ENCODE data around the gene EML4.

EML4 gene

DNA sequence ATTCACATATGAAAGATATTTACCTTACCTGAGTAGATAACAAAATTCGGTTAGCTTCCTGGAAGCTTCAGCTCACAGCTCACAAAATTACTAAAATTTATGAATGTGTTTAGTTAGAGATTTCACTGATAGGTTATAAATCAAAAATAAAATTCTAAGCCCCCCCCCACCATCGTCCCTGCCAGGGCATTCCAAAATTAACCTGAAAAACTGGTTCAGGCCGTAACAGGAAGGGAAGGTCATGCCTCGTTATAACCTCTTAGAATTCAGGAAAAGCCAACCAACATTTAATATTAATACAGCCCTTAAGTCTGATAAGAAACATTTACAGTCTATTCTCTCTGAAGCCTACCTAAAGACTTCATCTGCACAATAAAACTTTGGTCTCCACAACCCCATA lies 143.0 kb downstream of the EML4 start:
- TF ChIP-seq, protein P1, sequence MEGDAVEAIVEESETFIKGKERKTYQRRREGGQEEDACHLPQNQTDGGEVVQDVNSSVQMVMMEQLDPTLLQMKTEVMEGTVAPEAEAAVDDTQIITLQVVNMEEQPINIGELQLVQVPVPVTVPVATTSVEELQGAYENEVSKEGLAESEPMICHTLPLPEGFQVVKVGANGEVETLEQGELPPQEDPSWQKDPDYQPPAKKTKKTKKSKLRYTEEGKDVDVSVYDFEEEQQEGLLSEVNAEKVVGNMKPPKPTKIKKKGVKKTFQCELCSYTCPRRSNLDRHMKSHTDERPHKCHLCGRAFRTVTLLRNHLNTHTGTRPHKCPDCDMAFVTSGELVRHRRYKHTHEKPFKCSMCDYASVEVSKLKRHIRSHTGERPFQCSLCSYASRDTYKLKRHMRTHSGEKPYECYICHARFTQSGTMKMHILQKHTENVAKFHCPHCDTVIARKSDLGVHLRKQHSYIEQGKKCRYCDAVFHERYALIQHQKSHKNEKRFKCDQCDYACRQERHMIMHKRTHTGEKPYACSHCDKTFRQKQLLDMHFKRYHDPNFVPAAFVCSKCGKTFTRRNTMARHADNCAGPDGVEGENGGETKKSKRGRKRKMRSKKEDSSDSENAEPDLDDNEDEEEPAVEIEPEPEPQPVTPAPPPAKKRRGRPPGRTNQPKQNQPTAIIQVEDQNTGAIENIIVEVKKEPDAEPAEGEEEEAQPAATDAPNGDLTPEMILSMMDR (IDR thresholded peaks at IDR 0.05; ENCODE audit: borderline replicate concordance, extremely low read depth, low read length, poor library complexity, severe bottlenecking), result no peak
- TF ChIP-seq EZH2 (IDR thresholded peaks at IDR 0.05; ENCODE audit: borderline replicate concordance, low read depth, low read length, severe bottlenecking), result no peak
- no peaks in the 10 kb centered on the region for H4K20me1 ChIP-seq (ENCODE audit: insufficient read depth, low read length)
- no peaks in the 10 kb centered on the region for H3K4me1 ChIP-seq (ENCODE audit: insufficient read depth, low read length)
- no peaks in the 10 kb centered on the region for H3K9me3 ChIP-seq (ENCODE audit: insufficient read depth, low read length, severe bottlenecking)
- no peak overlapping the region for H3K4me3 ChIP-seq (ENCODE audit: low read depth in 1 of 2, low read length in 2 of 2)
- H3K27ac ChIP-seq (ENCODE audit: low read length), result no peak overlapping the region
- no peaks in the 10 kb centered on the region for H3K79me2 ChIP-seq (ENCODE audit: insufficient read depth, low read length)
- no peak overlapping the region for H2AFZ ChIP-seq (ENCODE audit: low read depth, low read length)
- DNase-seq, result no peak
- no peak for ATAC-seq (ENCODE audit: insufficient read depth, low read depth)
- H3K9ac ChIP-seq (ENCODE audit: low read depth, low read length), result no peak overlapping the region
- peaks cover 32% of the 10 kb centered on the region for H3K36me3 ChIP-seq (ENCODE audit: insufficient read depth, low read length)
- H3K4me2 ChIP-seq (ENCODE audit: insufficient read depth, low read length), result no peak overlapping the region
- H3K27me3 ChIP-seq (ENCODE audit: insufficient read depth, low read length, poor library complexity), result no peaks in the 10 kb centered on the region

DNA sequence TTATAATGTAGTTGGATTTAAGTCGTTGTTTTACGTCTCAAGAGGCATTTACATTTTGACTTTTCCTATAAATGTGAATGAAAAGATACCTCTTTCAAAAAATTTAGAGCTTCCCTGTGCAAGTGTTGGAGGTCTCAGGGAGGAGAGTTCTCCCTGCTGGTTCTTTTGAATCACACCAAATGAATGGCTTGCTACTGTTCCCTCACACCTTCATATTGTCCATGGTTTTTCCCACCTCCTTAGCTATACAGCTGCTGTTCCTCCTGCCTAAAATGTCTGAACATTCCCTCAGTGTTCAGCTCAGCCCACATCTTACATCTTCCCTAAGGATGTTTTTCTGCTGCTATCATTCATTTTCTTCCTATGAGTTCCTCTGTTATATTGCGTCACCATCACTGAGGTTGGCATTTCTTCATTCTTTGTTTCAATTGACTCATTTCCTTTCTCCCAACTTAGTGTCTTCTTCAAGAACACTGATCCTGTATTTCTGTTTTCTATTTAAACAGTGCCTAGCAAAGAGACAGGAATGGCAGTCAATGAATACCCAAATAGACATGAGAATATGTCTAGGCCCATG lies 145.8 kb downstream of the EML4 start:
- no peak overlapping the region for H3K4me3 ChIP-seq (ENCODE audit: low read depth in 1 of 2, low read length in 2 of 2)
- no peak for ATAC-seq (ENCODE audit: insufficient read depth, low read depth)
- no peak for DNase-seq
- no peaks in the 10 kb centered on the region for H3K4me1 ChIP-seq (ENCODE audit: insufficient read depth, low read length)
- H3K36me3 ChIP-seq (ENCODE audit: insufficient read depth, low read length), result peaks cover 38% of the 10 kb centered on the region; the same call in 1 of the 2 replicates
- H4K20me1 ChIP-seq (ENCODE audit: insufficient read depth, low read length), result no peaks in the 10 kb centered on the region
- no peak overlapping the region for H2AFZ ChIP-seq (ENCODE audit: low read depth, low read length)
- no peaks in the 10 kb centered on the region for H3K27me3 ChIP-seq (ENCODE audit: insufficient read depth, low read length, poor library complexity)
- no peaks in the 10 kb centered on the region for H3K9me3 ChIP-seq (ENCODE audit: insufficient read depth, low read length, severe bottlenecking)
- no peaks in the 10 kb centered on the region for H3K79me2 ChIP-seq (ENCODE audit: insufficient read depth, low read length)
- no peak for TF ChIP-seq EZH2 (IDR thresholded peaks at IDR 0.05; ENCODE audit: borderline replicate concordance, low read depth, low read length, severe bottlenecking)
- no peak overlapping the region for H3K27ac ChIP-seq (ENCODE audit: low read length)
- H3K4me2 ChIP-seq (ENCODE audit: insufficient read depth, low read length), result no peak overlapping the region
- H3K9ac ChIP-seq (ENCODE audit: low read depth, low read length), result no peak overlapping the region

DNA sequence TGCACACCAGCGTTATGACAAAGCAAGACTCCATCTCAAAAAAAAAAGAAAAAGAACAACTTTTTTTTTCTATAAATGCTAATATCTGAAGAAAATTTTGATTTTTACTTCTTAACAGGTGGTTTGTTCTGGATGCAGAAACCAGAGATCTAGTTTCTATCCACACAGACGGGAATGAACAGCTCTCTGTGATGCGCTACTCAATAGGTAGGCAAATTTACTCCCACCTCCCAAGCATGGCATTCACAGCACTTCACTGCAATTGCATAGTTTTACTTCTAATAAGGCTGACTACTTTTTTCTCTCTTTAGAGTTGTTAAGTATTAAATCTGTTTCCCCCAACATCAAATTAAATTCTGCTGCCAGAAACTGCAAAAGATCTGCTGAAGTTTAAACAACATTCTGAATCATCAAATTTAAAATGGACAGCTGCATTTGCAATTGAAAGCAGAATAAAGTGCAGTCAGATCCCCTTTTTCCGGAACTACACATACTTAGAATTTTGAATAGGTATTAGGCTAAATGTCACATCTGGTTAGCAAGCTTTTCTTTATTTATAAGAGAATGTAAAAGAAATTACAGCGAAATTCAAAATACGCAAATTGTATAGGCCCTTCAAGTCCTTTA lies 146.8 kb downstream of the EML4 start:
- H3K9ac ChIP-seq (ENCODE audit: low read depth, low read length), result no peak overlapping the region

DNA sequence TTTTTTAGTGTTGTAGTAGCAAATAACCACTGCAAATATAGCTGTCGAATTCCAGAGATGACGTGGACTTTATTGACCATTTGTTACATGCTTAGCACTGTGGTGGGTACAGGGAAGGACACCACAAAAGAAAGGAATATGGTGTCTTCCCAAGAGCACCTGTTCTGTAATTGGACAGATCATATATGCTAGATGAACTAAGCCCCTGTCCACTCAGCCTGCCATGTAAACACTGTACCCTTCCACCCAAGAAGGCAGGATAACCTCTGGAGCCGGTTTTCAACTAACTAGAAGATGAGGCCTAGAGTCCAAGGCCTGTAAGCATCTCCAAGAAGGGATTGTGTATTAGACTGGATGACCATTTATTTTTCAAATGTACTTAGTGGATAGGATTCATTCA lies 147.8 kb downstream of the EML4 start:
- Histone ChIP-seq H4K20me1 (ENCODE audit: insufficient read depth, low read length) (no peaks in the 10 kb centered on the region), H3K4me1 (ENCODE audit: insufficient read depth, low read length) (no peaks in the 10 kb centered on the region), H3K9ac (ENCODE audit: low read depth, low read length) (no peak overlapping the region), H3K27me3 (ENCODE audit: insufficient read depth, low read length, poor library complexity) (no peaks in the 10 kb centered on the region), H2AFZ (ENCODE audit: low read depth, low read length) (no peak overlapping the region), H3K36me3 (ENCODE audit: insufficient read depth, low read length) (peaks cover 44% of the 10 kb centered on the region; the same call in 1 of the 2 replicates), H3K27ac (ENCODE audit: low read length) (no peak overlapping the region), H3K79me2 (ENCODE audit: insufficient read depth, low read length) (no peaks in the 10 kb centered on the region), H3K4me2 (ENCODE audit: insufficient read depth, low read length) (no peak overlapping the region), H3K4me3 (ENCODE audit: low read depth in 1 of 2, low read length in 2 of 2) (no peak overlapping the region), H3K9me3 (ENCODE audit: insufficient read depth, low read length, severe bottlenecking) (no peaks in the 10 kb centered on the region)
- DNase-seq (no peak), ATAC-seq (ENCODE audit: insufficient read depth, low read depth) (no peak)
- TF ChIP-seq, protein P1 (IDR thresholded peaks at IDR 0.05; ENCODE audit: borderline replicate concordance, extremely low read depth, low read length, poor library complexity, severe bottlenecking), result no peak
- TF ChIP-seq EZH2 (IDR thresholded peaks at IDR 0.05; ENCODE audit: borderline replicate concordance, low read depth, low read length, severe bottlenecking), result no peak

More for the DNA sequence above, 146.8 kb downstream of the EML4 start:
- Histone ChIP-seq H3K9me3 (ENCODE audit: insufficient read depth, low read length, severe bottlenecking) (no peaks in the 10 kb centered on the region), H3K4me1 (ENCODE audit: insufficient read depth, low read length) (no peaks in the 10 kb centered on the region), H3K36me3 (ENCODE audit: insufficient read depth, low read length) (peaks cover 44% of the 10 kb centered on the region; the same call in 1 of the 2 replicates), H3K79me2 (ENCODE audit: insufficient read depth, low read length) (no peaks in the 10 kb centered on the region), H2AFZ (ENCODE audit: low read depth, low read length) (no peak overlapping the region), H3K4me2 (ENCODE audit: insufficient read depth, low read length) (no peak overlapping the region), H4K20me1 (ENCODE audit: insufficient read depth, low read length) (no peaks in the 10 kb centered on the region), H3K27me3 (ENCODE audit: insufficient read depth, low read length, poor library complexity) (no peaks in the 10 kb centered on the region), H3K27ac (ENCODE audit: low read length) (no peak overlapping the region), H3K4me3 (ENCODE audit: low read depth in 1 of 2, low read length in 2 of 2) (no peak overlapping the region)
- ATAC-seq (ENCODE audit: insufficient read depth, low read depth) (no peak), DNase-seq (no peak)
- TF ChIP-seq, protein P1 (IDR thresholded peaks at IDR 0.05; ENCODE audit: borderline replicate concordance, extremely low read depth, low read length, poor library complexity, severe bottlenecking), result no peak
- no peak for TF ChIP-seq EZH2 (IDR thresholded peaks at IDR 0.05; ENCODE audit: borderline replicate concordance, low read depth, low read length, severe bottlenecking)
